ENCODE measurements around the gene PNPLA8.

GRCh38 chr7:108528183-108528712, 2.3 kb upstream of the PNPLA8 start:
- TF ChIP-seq CTCF (IDR thresholded peaks at IDR 0.05) (no peak), POLR2A (IDR thresholded peaks at IDR 0.05) (no peak)
